ENCODE measurements around the gene MS4A6E.

MS4A6E gene

GRCh38 chr11:60390419-60390818, 63.4 kb downstream of the MS4A6E start:
- Histone ChIP-seq H3K27me3 (ENCODE audit: insufficient read depth, poor library complexity, severe bottlenecking) (no peaks in the 10 kb centered on the region), H3K27ac (replicated peaks) (peak overlapping the region; percentile 74), H3K4me3 (replicated peaks; ENCODE audit: insufficient read depth, low read length) (no peak overlapping the region)
- TF ChIP-seq SPI1 (IDR thresholded peaks at IDR 0.05; ENCODE audit: borderline replicate concordance, low read depth), result peak; percentile 49; the same call in 1 of the 2 replicates
- TF ChIP-seq REST (IDR thresholded peaks at IDR 0.05; ENCODE audit: insufficient replicate concordance, low read depth), result no peak
- peak in 1 of 2 experiments; percentile 58 for DNase-seq (ENCODE audit: low read depth in 1 of 2, low spot score in 1 of 2)
